Neural cell (in vitro differentiated cells): ENCODE data around the gene FLRT3.

ENCODE experiments used
- EZH2 ChIP-seq: fragments of 200-600, 300-800 bp; shearing (Covaris generic), sonication (generic); IDR thresholded peaks from 2 replicates; pipeline ENCODE4 v1.6.1; 2014; ENCODE audit warnings: antibody characterized with exemption, low read length, borderline replicate concordance, mild to moderate bottlenecking; ENCODE audit not compliant: insufficient read depth, poor library complexity, severe bottlenecking
- POLR2AphosphoS5 ChIP-seq: IDR thresholded peaks from 2 replicates; pipeline ENCODE4 v1.6.1; 2012
- TF ChIP-seq, protein P1 (sequence below): fragments of 450-650 bp; IDR thresholded peaks from 2 replicates; pipeline ENCODE4 v1.5.1; 2014; ENCODE audit warnings: antibody characterized with exemption, mild to moderate bottlenecking, moderate library complexity; ENCODE audit not compliant: poor library complexity, severe bottlenecking

DNA sequence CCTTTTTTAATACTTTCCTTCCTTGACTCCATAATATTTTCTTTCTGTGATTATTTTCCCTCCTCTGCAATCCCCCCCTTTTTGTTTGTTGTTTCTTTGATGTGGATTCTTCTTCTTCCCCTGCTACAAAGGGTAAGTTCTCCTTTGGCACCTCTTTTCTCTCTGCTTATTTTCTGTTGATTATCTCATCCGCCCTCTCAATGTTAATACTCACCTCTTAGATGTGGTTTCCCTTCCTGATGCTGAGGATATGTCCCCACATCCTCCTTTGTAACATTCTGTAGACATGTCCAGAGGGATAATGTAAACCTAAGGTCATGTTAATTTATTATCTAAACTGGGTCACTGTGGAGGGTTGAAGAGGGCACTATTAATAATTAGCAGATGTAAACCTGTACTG is 17.7 kb downstream of the FLRT3 start:
- TF ChIP-seq, protein P1, sequence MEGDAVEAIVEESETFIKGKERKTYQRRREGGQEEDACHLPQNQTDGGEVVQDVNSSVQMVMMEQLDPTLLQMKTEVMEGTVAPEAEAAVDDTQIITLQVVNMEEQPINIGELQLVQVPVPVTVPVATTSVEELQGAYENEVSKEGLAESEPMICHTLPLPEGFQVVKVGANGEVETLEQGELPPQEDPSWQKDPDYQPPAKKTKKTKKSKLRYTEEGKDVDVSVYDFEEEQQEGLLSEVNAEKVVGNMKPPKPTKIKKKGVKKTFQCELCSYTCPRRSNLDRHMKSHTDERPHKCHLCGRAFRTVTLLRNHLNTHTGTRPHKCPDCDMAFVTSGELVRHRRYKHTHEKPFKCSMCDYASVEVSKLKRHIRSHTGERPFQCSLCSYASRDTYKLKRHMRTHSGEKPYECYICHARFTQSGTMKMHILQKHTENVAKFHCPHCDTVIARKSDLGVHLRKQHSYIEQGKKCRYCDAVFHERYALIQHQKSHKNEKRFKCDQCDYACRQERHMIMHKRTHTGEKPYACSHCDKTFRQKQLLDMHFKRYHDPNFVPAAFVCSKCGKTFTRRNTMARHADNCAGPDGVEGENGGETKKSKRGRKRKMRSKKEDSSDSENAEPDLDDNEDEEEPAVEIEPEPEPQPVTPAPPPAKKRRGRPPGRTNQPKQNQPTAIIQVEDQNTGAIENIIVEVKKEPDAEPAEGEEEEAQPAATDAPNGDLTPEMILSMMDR = no peak
- TF ChIP-seq EZH2 (no peak), POLR2AphosphoS5 (no peak)
